Stimulated activated CD8-positive, alpha-beta memory T cell treated with anti-CD3 and anti-CD28 coated beads, Interleukin-12 subunit alpha, Interleukin-12 subunit beta, amount 100 ng/mL, for 1 hour (primary cell): Measurements from ENCODE around the gene UBTF.
A peak's percentile ranks its signal among the peaks of the same experiment; 100 is the strongest.
"Not testable (repeated sequence)": the region's sequence is repeated elsewhere in the genome, so short reads cannot be mapped to it uniquely, and the experiment has no call there.

Experiments
- DNase-seq: peaks from one replicate; pipeline ENCODE4 v3.0.0-alpha.2; 2020; ENCODE audit warnings: low read depth

The UBTF gene

GRCh38 chr17:44241106-44241624 is 21.7 kb upstream of the UBTF start:
- no peak for DNase-seq

GRCh38 chr17:44237886-44238285 is 18.4 kb upstream of the UBTF start:
- DNase-seq = not testable (repeated sequence)

- DNase-seq = no peak
These were observed 17.0 kb upstream of the UBTF start for GRCh38 chr17:44236444-44236991.

- DNase-seq = no peak
These were observed 16.1 kb upstream of the UBTF start for GRCh38 chr17:44235583-44235936.

GRCh38 chr17:44233582-44233981 is 14.1 kb upstream of the UBTF start:
- DNase-seq = no peak

- DNase-seq = no peak
These were observed 12.6 kb upstream of the UBTF start for GRCh38 chr17:44232061-44232460.

- DNase-seq = no peak
These were observed 10.7 kb upstream of the UBTF start for GRCh38 chr17:44230140-44230539.

GRCh38 chr17:44229090-44229489 is 9.6 kb upstream of the UBTF start:
- no peak for DNase-seq

- no peak for DNase-seq
These were observed 4.1 kb upstream of the UBTF start for GRCh38 chr17:44223541-44224071.

- DNase-seq = no peak
These were observed 2.8 kb upstream of the UBTF start for GRCh38 chr17:44222112-44222869.

- no peak for DNase-seq
These were observed 2.3 kb upstream of the UBTF start for GRCh38 chr17:44221862-44222111.

- no peak for DNase-seq
These were observed 1.8 kb upstream of the UBTF start for GRCh38 chr17:44221084-44221861.

- DNase-seq = no peak
These were observed 973 bp upstream of the UBTF start for GRCh38 chr17:44220213-44221083.

- peak; percentile 49 for DNase-seq
These were observed 313 bp downstream of the UBTF start for GRCh38 chr17:44219108-44219615.

GRCh38 chr17:44218344-44219107 is 949 bp downstream of the UBTF start:
- DNase-seq = peak; percentile 77

- no peak for DNase-seq
These were observed 1.6 kb downstream of the UBTF start for GRCh38 chr17:44217738-44218343.

- no peak for DNase-seq
These were observed 2.8 kb downstream of the UBTF start for GRCh38 chr17:44216694-44217093.

- DNase-seq = no peak
These were observed 3.3 kb downstream of the UBTF start for GRCh38 chr17:44216173-44216572.

- no peak for DNase-seq
These were observed 4.6 kb downstream of the UBTF start for GRCh38 chr17:44214896-44215295.

GRCh38 chr17:44214230-44214494 is 5.3 kb downstream of the UBTF start:
- no peak for DNase-seq
